Liver (tissue), 9 donors: ENCODE data around the gene OGA. TPM values are rescaled to one million over a fixed set of nuclear protein-coding genes. Genes with fewer than 3 reads are reported as not detected.

Experiments
- DNase-seq: peaks from one replicate; pipeline ENCODE4 v3.0.0-alpha.2; 2017; ENCODE audit warnings: low spot score
- H3K27ac ChIP-seq, 2 donors: one replicate each; pipeline ENCODE4 v1.7.0; 2013; ENCODE audit warnings: inconsistent platforms in 2 of 2, low read length in 2 of 2, control low read depth in 1 of 2, low read depth in 1 of 2, mild to moderate bottlenecking in 1 of 2
- H3K27me3 ChIP-seq, 4 donors: one replicate each; pipeline versions ENCODE4 v1.6.1 to v1.7.0; 2013; ENCODE audit warnings: low read length in 3 of 4, inconsistent platforms in 1 of 4, mild to moderate bottlenecking in 1 of 4, moderate library complexity in 1 of 4; ENCODE audit not compliant: control insufficient read depth in 4 of 4, insufficient read depth in 4 of 4
- H3K36me3 ChIP-seq, 4 donors: one replicate each; pipeline versions ENCODE4 v1.6.1 to v1.7.0; 2013; ENCODE audit warnings: low read length in 3 of 4, mild to moderate bottlenecking in 3 of 4, low read depth in 1 of 4, moderate library complexity in 1 of 4; ENCODE audit not compliant: control insufficient read depth in 4 of 4, insufficient read depth in 3 of 4
- H3K4me1 ChIP-seq, 4 donors: one replicate each; pipeline versions ENCODE4 v1.6.1 to v1.7.0; 2013; ENCODE audit warnings: low read length in 3 of 4, mild to moderate bottlenecking in 3 of 4, moderate library complexity in 1 of 4; ENCODE audit not compliant: control insufficient read depth in 4 of 4, insufficient read depth in 4 of 4
- H3K4me3 ChIP-seq, 3 donors: one replicate each; pipeline versions ENCODE4 v1.6.1 to v1.7.0; 2013; ENCODE audit warnings: low read length in 3 of 3, control low read depth in 1 of 3, low read depth in 1 of 3, mild to moderate bottlenecking in 1 of 3
- H3K9ac ChIP-seq, 2 donors: one replicate each; pipeline ENCODE4 v1.7.0; 2013; ENCODE audit warnings: low read length in 2 of 2, mild to moderate bottlenecking in 2 of 2, moderate library complexity in 2 of 2, control low read depth in 1 of 2, low read depth in 1 of 2
- H3K9me3 ChIP-seq, 4 donors: one replicate each; pipeline versions ENCODE4 v1.6.1 to v1.7.0; 2013; ENCODE audit warnings: low read length in 3 of 4; ENCODE audit not compliant: control insufficient read depth in 4 of 4
- EGR1 ChIP-seq, 2 donors: IDR thresholded peaks; 2 replicates each; pipeline ENCODE4 v1.6.1; 2016 to 2018; ENCODE audit warnings: antibody characterized with exemption in 2 of 2, low read depth in 2 of 2
- FOXA1 ChIP-seq: IDR thresholded peaks from 2 replicates; pipeline ENCODE4 v1.6.1; 2016; ENCODE audit warnings: antibody characterized with exemption
- GABPA ChIP-seq, 2 donors: IDR thresholded peaks in 1 of 2; conservative IDR thresholded peaks in 1 of 2; 2 replicates each; pipeline ENCODE4 v1.6.1; 2016; ENCODE audit warnings: antibody characterized with exemption in 2 of 2, mild to moderate bottlenecking in 1 of 2, moderate library complexity in 1 of 2
- HNF4A ChIP-seq, 2 donors: conservative IDR thresholded peaks; 2 replicates each; pipeline ENCODE4 v1.6.1; 2016; ENCODE audit warnings: antibody characterized with exemption in 2 of 2, mild to moderate bottlenecking in 2 of 2
- HNF4G ChIP-seq: IDR thresholded peaks from 2 replicates; pipeline ENCODE4 v1.6.1; 2016; ENCODE audit warnings: antibody characterized with exemption
- NR2F2 ChIP-seq: IDR thresholded peaks from 2 replicates; pipeline ENCODE4 v1.6.1; 2016; ENCODE audit warnings: antibody characterized with exemption
- RAD21 ChIP-seq, 2 donors: IDR thresholded peaks; 2 replicates each; pipeline ENCODE4 v1.6.1; 2016; ENCODE audit warnings: antibody characterized with exemption in 2 of 2, mild to moderate bottlenecking in 2 of 2
- RXRA ChIP-seq, 2 donors: IDR thresholded peaks; 2 replicates each; pipeline ENCODE4 v1.6.1; 2017 to 2018; ENCODE audit warnings: antibody characterized with exemption in 2 of 2, mild to moderate bottlenecking in 1 of 2
- SP1 ChIP-seq: IDR thresholded peaks from 2 replicates; pipeline ENCODE4 v1.6.1; 2018; ENCODE audit warnings: antibody characterized with exemption, mild to moderate bottlenecking
- TAF1 ChIP-seq: conservative IDR thresholded peaks from 2 replicates; pipeline ENCODE4 v1.6.1; 2016; ENCODE audit warnings: antibody characterized with exemption, mild to moderate bottlenecking
- YY1 ChIP-seq: IDR thresholded peaks from 2 replicates; pipeline ENCODE4 v1.6.1; 2016; ENCODE audit warnings: antibody characterized with exemption, mild to moderate bottlenecking
- WGBS: extraction: QIAGEN DNeasy Blood & Tissue Kit; methylation state at CpG from one replicate; pipeline ENCODE4 v1.1.7; 2013; 5-methylcytosine and 5-hydroxymethylcytosine counted together
- polyA plus RNA-seq, 2 donors: library from polyadenylated mRNA; stranded (reverse) in 1 of 2; unstranded in 1 of 2; fragments of 200-250 nt in 1 of 2; fragments of >200 nt in 1 of 2; fragmentation: Nextera tagmentation in 1 of 2; extraction: Ambion mirVana in 1 of 2; gene quantifications; one replicate each; pipeline versions ENCODE4 v1.2.1 to v1.2.3, GENCODE V29; 2013 to 2015
- total RNA-seq, 2 donors: library from RNA; depleted of rRNA; stranded (reverse); fragments of >200 nt; gene quantifications; one replicate each; pipeline ENCODE4 v1.2.3, GENCODE V29; 2014
- TF ChIP-seq, protein P1 (sequence below): IDR thresholded peaks from 2 replicates; pipeline ENCODE4 v1.6.1; 2016; ENCODE audit warnings: antibody characterized with exemption
- TF ChIP-seq, protein P2 (sequence below): fragments of 150-350 bp; IDR thresholded peaks from 2 replicates; pipeline ENCODE4 v1.5.1; 2017; ENCODE audit warnings: improper control_type of control experiment, low read depth, low read length; ENCODE audit not compliant: missing input control
- TF ChIP-seq, protein P3 (sequence below): IDR thresholded peaks from 2 replicates; pipeline ENCODE4 v1.6.1; 2016; ENCODE audit warnings: antibody characterized with exemption
- donor health status: healthy.
- donor health status: healthy.
- donor health status: healthy.
- donor health status: healthy.
- donor health status: healthy.

The OGA gene
- total and polyA plus RNA-seq, 4 donors, result 18.0 to 64.3 (median 41.4) TPM

DNA sequence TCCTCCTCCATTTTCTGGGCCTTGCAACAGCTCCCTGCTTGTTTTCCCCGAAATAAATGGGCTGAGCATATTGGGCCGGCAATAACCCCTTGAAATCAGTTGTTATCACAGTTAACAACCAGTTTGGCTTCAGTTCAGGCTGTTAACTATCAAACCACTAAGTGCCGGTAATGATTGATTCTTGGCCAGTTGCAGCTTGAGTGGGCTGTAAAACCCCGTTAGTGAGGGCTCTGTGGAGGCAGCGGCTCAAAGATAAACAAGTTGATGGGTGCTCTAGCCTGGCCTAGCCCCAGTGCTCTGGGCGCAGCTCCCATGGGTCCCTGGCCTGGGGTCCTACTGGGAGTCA lies 50.7 kb downstream of the OGA start:
- Histone ChIP-seq H3K9ac (no peak overlapping the region), H3K4me3 (no peak overlapping the region), H3K36me3 (no peaks in the 10 kb centered on the region), H3K27me3 (peaks cover 0 to 7% (median 3%) of the 10 kb centered on the region in 4 donors), H3K27ac (no peak overlapping the region), H3K9me3 (no peaks in the 10 kb centered on the region), H3K4me1 (no peaks in the 10 kb centered on the region)
- DNase-seq, result no peak
- TF ChIP-seq SP1 (no peak), FOXA1 (no peak)
- TF ChIP-seq, protein P1, sequence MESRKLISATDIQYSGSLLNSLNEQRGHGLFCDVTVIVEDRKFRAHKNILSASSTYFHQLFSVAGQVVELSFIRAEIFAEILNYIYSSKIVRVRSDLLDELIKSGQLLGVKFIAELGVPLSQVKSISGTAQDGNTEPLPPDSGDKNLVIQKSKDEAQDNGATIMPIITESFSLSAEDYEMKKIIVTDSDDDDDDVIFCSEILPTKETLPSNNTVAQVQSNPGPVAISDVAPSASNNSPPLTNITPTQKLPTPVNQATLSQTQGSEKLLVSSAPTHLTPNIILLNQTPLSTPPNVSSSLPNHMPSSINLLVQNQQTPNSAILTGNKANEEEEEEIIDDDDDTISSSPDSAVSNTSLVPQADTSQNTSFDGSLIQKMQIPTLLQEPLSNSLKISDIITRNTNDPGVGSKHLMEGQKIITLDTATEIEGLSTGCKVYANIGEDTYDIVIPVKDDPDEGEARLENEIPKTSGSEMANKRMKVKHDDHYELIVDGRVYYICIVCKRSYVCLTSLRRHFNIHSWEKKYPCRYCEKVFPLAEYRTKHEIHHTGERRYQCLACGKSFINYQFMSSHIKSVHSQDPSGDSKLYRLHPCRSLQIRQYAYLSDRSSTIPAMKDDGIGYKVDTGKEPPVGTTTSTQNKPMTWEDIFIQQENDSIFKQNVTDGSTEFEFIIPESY, result no peak
- WGBS, result 64% methylated on average over 6 of the region's 6 CpGs

DNA sequence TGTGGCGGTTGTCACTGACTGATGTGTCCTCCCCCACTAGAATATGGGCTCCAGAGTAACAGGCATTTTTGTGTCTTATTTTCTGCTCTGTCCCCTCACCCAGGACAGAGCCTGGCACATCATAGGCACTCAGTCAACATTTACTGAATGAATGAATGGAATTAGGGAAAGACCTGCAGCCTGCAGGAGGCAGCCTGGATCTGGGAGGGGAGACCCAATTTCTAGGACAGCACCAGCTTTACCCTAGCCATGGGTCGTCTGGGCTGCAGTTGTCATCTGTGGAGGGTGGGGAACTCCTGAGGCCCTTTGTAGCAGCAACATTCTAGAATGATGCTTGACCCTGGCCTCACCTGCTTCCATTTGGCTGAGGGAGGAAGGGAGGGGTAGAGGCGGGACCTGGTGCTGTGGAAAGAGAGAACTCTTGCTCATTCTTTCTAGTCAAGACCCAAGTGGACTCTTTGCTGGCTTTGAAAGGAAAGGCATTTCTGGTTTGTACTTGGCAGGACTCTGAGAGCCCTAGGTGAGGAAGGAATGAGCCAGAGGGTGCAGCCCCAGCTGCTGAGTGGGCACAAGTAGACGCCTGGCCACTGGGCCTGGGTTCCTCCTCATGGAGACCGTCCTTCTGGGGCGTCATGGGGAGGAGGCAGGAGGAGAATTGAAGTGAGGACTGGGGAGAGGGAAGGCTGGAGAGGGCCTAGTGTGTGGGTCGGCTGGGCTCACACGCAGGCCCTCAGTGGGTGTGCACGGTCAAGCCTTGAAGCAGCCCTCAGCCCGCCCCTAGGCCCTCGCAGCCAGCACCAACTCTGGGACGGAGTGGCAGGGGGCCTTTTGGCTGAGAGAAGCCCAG lies 51.3 kb downstream of the OGA start:
- H3K4me3 ChIP-seq, result no peak overlapping the region
- WGBS, result 85% methylated on average over 12 of the region's 12 CpGs
- H3K9me3 ChIP-seq, result no peaks in the 10 kb centered on the region
- H3K27ac ChIP-seq, result no peak overlapping the region
- H3K36me3 ChIP-seq, result no peaks in the 10 kb centered on the region
- no peak for DNase-seq
- no peaks in the 10 kb centered on the region for H3K4me1 ChIP-seq
- H3K27me3 ChIP-seq, result peaks cover 0 to 5% (median 1%) of the 10 kb centered on the region in 4 donors
- H3K9ac ChIP-seq, result no peak overlapping the region
- TF ChIP-seq RAD21 (IDR thresholded peaks at IDR 0.05) (no peak), YY1 (no peak), SP1 (no peak), EGR1 (IDR thresholded peaks at IDR 0.05; ENCODE audit: low read depth in 2 of 2) (no peak), FOXA1 (no peak), HNF4A (conservative IDR thresholded peaks at IDR 0.05) (no peak), RXRA (IDR thresholded peaks at IDR 0.05) (no peak), HNF4G (no peak), TAF1 (no peak), NR2F2 (no peak), GABPA (IDR thresholded peaks at IDR 0.05 in 1 of 2, conservative IDR thresholded peaks at IDR 0.05 in 1 of 2) (no peak)
- TF ChIP-seq, protein P2, sequence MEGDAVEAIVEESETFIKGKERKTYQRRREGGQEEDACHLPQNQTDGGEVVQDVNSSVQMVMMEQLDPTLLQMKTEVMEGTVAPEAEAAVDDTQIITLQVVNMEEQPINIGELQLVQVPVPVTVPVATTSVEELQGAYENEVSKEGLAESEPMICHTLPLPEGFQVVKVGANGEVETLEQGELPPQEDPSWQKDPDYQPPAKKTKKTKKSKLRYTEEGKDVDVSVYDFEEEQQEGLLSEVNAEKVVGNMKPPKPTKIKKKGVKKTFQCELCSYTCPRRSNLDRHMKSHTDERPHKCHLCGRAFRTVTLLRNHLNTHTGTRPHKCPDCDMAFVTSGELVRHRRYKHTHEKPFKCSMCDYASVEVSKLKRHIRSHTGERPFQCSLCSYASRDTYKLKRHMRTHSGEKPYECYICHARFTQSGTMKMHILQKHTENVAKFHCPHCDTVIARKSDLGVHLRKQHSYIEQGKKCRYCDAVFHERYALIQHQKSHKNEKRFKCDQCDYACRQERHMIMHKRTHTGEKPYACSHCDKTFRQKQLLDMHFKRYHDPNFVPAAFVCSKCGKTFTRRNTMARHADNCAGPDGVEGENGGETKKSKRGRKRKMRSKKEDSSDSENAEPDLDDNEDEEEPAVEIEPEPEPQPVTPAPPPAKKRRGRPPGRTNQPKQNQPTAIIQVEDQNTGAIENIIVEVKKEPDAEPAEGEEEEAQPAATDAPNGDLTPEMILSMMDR, result no peak
- TF ChIP-seq, protein P3, sequence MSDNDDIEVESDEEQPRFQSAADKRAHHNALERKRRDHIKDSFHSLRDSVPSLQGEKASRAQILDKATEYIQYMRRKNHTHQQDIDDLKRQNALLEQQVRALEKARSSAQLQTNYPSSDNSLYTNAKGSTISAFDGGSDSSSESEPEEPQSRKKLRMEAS, result no peak
- TF ChIP-seq, protein P1, result no peak
